ENCODE results near the gene PRKN.
A peak's percentile ranks its signal among the peaks of the same experiment; 100 is the strongest.

Gene PRKN

DNA sequence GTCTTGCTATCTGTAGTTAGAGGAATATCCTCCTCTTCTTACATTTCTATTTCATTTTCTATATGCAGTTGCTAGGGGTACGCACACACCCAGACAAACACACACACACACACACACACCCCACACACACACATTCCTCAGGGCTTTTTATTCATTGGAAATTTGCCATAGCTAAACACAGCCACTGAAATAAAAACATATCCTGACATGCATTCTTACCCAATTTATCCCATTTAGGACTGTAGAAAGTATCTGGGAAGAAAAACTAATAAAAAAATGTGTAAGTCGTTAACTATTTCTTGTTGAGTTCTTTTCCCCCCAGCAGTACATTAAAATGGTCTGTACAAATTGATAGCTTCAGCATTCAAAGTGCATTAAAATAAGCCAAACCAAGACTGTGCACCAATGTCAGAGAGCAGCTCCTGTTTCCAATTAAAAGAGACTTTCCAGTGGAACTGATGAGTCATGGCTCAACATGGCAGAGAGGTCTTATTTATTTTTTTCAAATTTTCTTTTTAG lies 1095.8 kb downstream of the PRKN start:
- no peak overlapping the region for H3K27ac ChIP-seq
- TF ChIP-seq CTCF (IDR thresholded peaks at IDR 0.05) (no peak), ZFX (IDR thresholded peaks at IDR 0.05; ENCODE audit: borderline replicate concordance) (no peak)

- H3K27ac ChIP-seq: no peak overlapping the region
- TF ChIP-seq ZFX (IDR thresholded peaks at IDR 0.05; ENCODE audit: borderline replicate concordance) (no peak), CTCF (IDR thresholded peaks at IDR 0.05) (no peak)
Observed at GRCh38 chr6:161630674-161631073, 1096.9 kb downstream of the PRKN start.

DNA sequence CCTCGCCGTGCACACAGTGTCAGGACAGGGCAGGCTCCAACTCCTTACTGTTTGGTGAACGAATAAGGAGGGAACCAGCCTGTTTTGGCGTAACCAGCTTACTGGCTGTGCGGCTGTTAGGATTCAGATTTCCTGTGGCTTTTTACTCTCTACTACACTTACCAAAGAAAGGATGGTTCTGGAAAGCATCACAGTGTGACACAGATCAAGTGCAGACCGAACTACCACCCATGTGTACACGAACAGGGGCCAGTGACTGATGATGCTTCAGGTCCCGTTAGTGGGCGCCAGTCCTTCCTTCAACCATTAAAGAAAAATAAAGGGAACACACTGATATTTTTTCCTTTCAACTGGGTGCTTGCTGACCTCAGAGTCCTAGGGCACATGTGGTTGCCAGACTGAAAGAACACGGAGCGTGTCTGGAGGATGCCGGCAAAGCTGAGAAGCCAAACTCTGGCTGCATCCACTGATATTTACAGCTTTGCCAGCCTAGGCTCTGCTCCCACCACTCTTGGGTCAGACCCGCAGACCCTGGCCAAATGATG lies 1101.4 kb downstream of the PRKN start:
- no peak overlapping the region for H3K27ac ChIP-seq
- TF ChIP-seq CTCF (IDR thresholded peaks at IDR 0.05) (no peak), ZFX (IDR thresholded peaks at IDR 0.05; ENCODE audit: borderline replicate concordance) (no peak)

- TF ChIP-seq CTCF (IDR thresholded peaks at IDR 0.05) (no peak), ZFX (IDR thresholded peaks at IDR 0.05; ENCODE audit: borderline replicate concordance) (no peak)
Observed at GRCh38 chr6:161624111-161624510, 1103.5 kb downstream of the PRKN start.

GRCh38 chr6:161622779-161623178 lies 1104.8 kb downstream of the PRKN start:
- TF ChIP-seq CTCF (IDR thresholded peaks at IDR 0.05) (no peak), ZFX (IDR thresholded peaks at IDR 0.05; ENCODE audit: borderline replicate concordance) (no peak)

More at GRCh38 chr6:161624111-161624510, 1103.5 kb downstream of the PRKN start:
- no peak overlapping the region for H3K27ac ChIP-seq

DNA sequence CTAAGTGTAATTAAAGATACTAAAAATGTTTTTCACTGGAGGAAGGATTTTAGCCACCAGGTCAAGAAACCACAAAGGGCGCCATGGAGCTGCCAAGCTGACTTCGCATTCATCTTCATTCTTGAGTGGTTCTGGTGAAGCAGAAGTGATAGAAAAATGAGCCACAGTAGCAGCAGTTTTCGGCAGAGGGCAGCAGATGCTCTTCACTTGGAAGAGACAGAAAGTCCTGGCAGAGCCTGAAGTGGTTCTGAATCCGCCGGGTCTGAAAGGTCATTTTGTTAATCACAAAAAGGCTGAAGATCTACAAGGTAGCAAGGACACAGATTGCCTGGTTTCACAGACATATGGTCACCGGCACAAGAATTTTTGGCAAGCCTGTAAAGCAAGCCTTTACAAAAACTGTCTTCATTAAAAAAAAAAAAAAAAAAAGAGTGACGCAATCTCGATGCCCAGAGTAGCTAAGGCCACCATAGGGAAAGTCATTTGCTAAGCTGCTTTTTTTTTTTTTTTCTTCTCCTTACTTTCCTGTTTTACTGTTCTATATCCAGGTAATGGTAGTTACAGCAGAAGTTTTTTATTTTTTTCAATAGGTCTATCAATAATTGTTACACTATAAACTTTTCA lies 1108.6 kb downstream of the PRKN start:
- H3K27ac ChIP-seq: no peak overlapping the region
- no peak for TF ChIP-seq ZFX (IDR thresholded peaks at IDR 0.05; ENCODE audit: borderline replicate concordance)
- TF ChIP-seq CTCF (IDR thresholded peaks at IDR 0.05): peak; percentile 77

More at GRCh38 chr6:161622779-161623178, 1104.8 kb downstream of the PRKN start:
- no peak overlapping the region for H3K27ac ChIP-seq

DNA sequence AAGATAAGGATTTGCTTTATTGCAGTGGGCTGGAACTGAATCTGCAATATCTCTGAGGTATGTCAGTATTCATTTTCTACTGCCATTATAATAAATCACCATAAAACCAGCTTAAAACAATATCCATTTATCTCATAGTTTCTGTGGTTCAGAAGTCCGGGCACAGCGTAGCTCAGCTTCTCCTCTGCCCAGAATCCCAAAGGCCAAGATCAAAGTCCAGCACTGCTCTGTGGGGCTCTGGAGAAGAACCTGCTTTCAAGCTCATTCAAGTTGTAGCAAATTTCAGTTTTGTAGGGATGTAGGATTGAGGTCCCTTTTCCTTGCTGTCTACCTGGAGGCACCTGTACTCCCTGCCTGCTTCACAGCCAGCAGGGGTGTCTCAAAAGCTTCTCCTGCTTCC lies 1113.9 kb downstream of the PRKN start:
- no peak overlapping the region for H3K27ac ChIP-seq

More for the DNA sequence above, 1113.9 kb downstream of the PRKN start:
- TF ChIP-seq ZFX (IDR thresholded peaks at IDR 0.05; ENCODE audit: borderline replicate concordance) (no peak), CTCF (IDR thresholded peaks at IDR 0.05) (no peak)

Data from 22Rv1 (cell line).